Panc1 (cell line): ENCODE measurements around the gene CEP128.

ENCODE experiments used
- CTCF ChIP-seq: fragments of 450-650 bp; IDR thresholded peaks from 2 replicates; pipeline ENCODE4 v1.5.1; 2017; ENCODE audit warnings: mild to moderate bottlenecking
- POLR2AphosphoS5 ChIP-seq: IDR thresholded peaks from 2 replicates; pipeline ENCODE4 v1.6.1; 2012; ENCODE audit warnings: mild to moderate bottlenecking, low read depth, low read length, moderate library complexity
- REST ChIP-seq, 2 experiments: IDR thresholded peaks; 2 replicates each; pipeline ENCODE4 v1.6.1; 2011 to 2012; ENCODE audit warnings: low read depth in 2 of 2, control low read depth in 1 of 2, low read length in 1 of 2, mild to moderate bottlenecking in 1 of 2, moderate library complexity in 1 of 2; ENCODE audit not compliant: insufficient read depth in 1 of 2
- SIN3A ChIP-seq: IDR thresholded peaks from 2 replicates; pipeline ENCODE4 v1.6.1; 2012; ENCODE audit warnings: low read depth, mild to moderate bottlenecking, low read length, moderate library complexity, borderline replicate concordance; ENCODE audit not compliant: insufficient read depth
- TCF7L2 ChIP-seq: IDR thresholded peaks from 2 replicates; pipeline ENCODE4 v1.6.1; 2011; ENCODE audit warnings: mild to moderate bottlenecking, low read depth, low read length, inconsistent platforms

- TF ChIP-seq CTCF, result no peak
- no peak for TF ChIP-seq REST (IDR thresholded peaks at IDR 0.05; ENCODE audit: insufficient read depth in 1 of 2, low read depth in 2 of 2, low read length in 1 of 2)
- TF ChIP-seq POLR2AphosphoS5, result no peak
- TF ChIP-seq SIN3A, result no peak
- TF ChIP-seq TCF7L2, result no peak
Observed at GRCh38 chr14:80919622-80920021, 21.9 kb downstream of the CEP128 start.
